DOHH2 (cell line): ENCODE data around the gene ROBO1.

ENCODE experiments used
- H3F3A ChIP-seq: fragments of 200-600 bp; sonication (generic), shearing (Covaris generic); 2 replicates; pipeline ENCODE4 v1.6.0; 2016; ENCODE audit warnings: antibody characterized with exemption, mild to moderate bottlenecking; ENCODE audit not compliant: control insufficient read depth, insufficient read depth
- H3K27ac ChIP-seq: fragments of 200-600 bp; sonication (generic); 2 replicates; pipeline ENCODE4 v1.5.1; 2014; ENCODE audit warnings: low read depth, mild to moderate bottlenecking, low read length, moderate library complexity
- H3K27me3 ChIP-seq: fragments of 200-600 bp; sonication (generic); 2 replicates; pipeline ENCODE4 v1.6.1; 2014; ENCODE audit warnings: mild to moderate bottlenecking, low read length, mixed read lengths; ENCODE audit not compliant: control insufficient read depth
- H3K36me3 ChIP-seq: fragments of 200-600 bp; sonication (generic); 2 replicates; pipeline ENCODE4 v1.6.1; 2014; ENCODE audit warnings: mild to moderate bottlenecking, low read length, moderate library complexity, mixed read lengths; ENCODE audit not compliant: control insufficient read depth
- H3K4me1 ChIP-seq: fragments of 200-600 bp; sonication (generic); 2 replicates; pipeline ENCODE4 v1.6.1; 2014; ENCODE audit warnings: mild to moderate bottlenecking, low read length, mixed read lengths; ENCODE audit not compliant: control insufficient read depth
- H3K4me2 ChIP-seq: fragments of 200-600 bp; sonication (generic); 2 replicates; pipeline ENCODE4 v1.6.0; 2014; ENCODE audit warnings: mild to moderate bottlenecking, low read length, moderate library complexity
- H3K4me3 ChIP-seq: fragments of 200-600 bp; sonication (generic); 2 replicates; pipeline ENCODE4 v1.5.1; 2014; ENCODE audit warnings: mild to moderate bottlenecking, low read length, mixed read lengths
- H3K79me2 ChIP-seq: fragments of 200-600 bp; sonication (generic); 2 replicates; pipeline ENCODE4 v1.6.1; 2014; ENCODE audit warnings: mild to moderate bottlenecking, low read length, mixed read lengths; ENCODE audit not compliant: control insufficient read depth
- H3K9me2 ChIP-seq: fragments of 200-600 bp; sonication (generic); replicated peaks from 2 replicates; pipeline ENCODE4 v1.6.1; 2014; ENCODE audit warnings: mild to moderate bottlenecking, low read length, mixed read lengths; ENCODE audit not compliant: control insufficient read depth
- H3K9me3 ChIP-seq: fragments of 200-600 bp; sonication (generic); 2 replicates; pipeline ENCODE4 v1.6.1; 2014; ENCODE audit warnings: antibody characterized with exemption, low read length, mixed read lengths; ENCODE audit not compliant: control insufficient read depth, insufficient read depth
- H4K20me1 ChIP-seq: fragments of 200-600 bp; sonication (generic); 2 replicates; pipeline ENCODE4 v1.6.0; 2014; ENCODE audit warnings: low read depth, mild to moderate bottlenecking, antibody characterized with exemption, low read length, moderate library complexity; ENCODE audit not compliant: control insufficient read depth, insufficient read depth
- EZH2phosphoT487 ChIP-seq: fragments of 200-600 bp; sonication (generic); IDR thresholded peaks from 2 replicates; pipeline ENCODE4 v1.6.1; 2017; ENCODE audit warnings: borderline replicate concordance, mild to moderate bottlenecking, antibody characterized with exemption, low read length, moderate library complexity, mixed read lengths
- TF ChIP-seq, protein P1 (sequence below): fragments of 200-600 bp; sonication (generic); IDR thresholded peaks from one replicate; pipeline ENCODE4 v1.5.1; 2014; ENCODE audit warnings: antibody characterized with exemption, mild to moderate bottlenecking, low read depth, low read length; ENCODE audit not compliant: poor library complexity, severe bottlenecking

The ROBO1 gene

DNA sequence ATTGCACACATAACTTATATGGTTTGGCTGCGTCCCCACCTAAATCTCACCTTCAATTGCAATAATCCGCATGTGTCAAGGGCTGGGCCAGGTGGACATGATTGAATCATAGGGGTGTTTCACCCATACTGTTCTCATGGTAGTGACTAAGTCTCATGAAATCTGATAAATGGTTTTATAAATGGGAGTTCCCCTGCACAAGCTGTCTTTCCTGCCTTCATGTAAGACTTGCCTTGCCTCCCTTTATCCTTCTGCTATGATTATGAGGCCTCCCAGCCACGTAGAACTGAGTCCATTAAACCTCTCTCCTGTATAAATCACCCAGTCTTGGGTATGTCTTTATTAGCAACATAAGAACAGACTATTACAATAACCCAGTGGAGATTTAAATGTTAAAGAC, 653.9 kb downstream of the ROBO1 start:
- Histone ChIP-seq H3K79me2 (no peaks in the 10 kb centered on the region), H3K4me1 (no peaks in the 10 kb centered on the region), H3K4me3 (no peak overlapping the region), H3K27ac (no peak overlapping the region), H3F3A (no peaks in the 10 kb centered on the region), H3K9me3 (no peaks in the 10 kb centered on the region), H3K9me2 (no peaks in the 10 kb centered on the region), H3K27me3 (no peaks in the 10 kb centered on the region), H3K4me2 (no peak overlapping the region), H3K36me3 (no peaks in the 10 kb centered on the region), H4K20me1 (no peaks in the 10 kb centered on the region)
- TF ChIP-seq EZH2phosphoT487 = no peak

DNA sequence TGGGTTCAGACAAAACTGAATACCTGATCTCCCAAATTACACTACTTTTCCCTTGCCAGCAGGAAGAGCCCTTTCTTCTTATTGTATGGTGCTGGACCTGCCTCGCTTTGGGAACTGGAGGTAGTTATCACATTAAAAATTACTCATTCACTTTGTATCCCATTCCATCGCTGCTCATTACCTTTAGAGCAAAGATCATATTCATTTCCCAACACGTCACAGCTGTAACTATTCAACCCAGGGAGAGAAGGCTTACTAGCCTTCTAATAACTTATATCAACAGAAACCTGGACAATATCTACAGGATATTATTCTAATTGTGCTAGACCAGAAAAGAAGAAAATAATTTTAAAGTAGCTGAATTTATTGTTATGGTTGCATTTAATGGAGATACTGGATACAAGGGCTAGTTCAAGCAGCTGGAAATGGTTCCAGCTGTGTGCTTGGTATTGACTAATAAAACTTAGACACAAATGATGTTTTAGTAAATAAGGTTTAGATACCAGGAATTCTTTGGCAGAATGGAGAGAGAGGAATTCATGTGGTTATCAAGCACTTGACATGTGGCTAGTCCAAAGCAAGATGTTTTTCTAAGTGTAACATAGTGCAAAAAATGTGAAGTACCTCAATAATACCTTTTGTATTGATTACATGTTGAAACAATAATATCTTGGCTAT, 656.3 kb downstream of the ROBO1 start:
- no peaks in the 10 kb centered on the region for H3K9me2 ChIP-seq
- no peaks in the 10 kb centered on the region for H3K4me1 ChIP-seq
- no peak overlapping the region for H3K4me2 ChIP-seq
- no peak for TF ChIP-seq EZH2phosphoT487
- TF ChIP-seq, protein P1, sequence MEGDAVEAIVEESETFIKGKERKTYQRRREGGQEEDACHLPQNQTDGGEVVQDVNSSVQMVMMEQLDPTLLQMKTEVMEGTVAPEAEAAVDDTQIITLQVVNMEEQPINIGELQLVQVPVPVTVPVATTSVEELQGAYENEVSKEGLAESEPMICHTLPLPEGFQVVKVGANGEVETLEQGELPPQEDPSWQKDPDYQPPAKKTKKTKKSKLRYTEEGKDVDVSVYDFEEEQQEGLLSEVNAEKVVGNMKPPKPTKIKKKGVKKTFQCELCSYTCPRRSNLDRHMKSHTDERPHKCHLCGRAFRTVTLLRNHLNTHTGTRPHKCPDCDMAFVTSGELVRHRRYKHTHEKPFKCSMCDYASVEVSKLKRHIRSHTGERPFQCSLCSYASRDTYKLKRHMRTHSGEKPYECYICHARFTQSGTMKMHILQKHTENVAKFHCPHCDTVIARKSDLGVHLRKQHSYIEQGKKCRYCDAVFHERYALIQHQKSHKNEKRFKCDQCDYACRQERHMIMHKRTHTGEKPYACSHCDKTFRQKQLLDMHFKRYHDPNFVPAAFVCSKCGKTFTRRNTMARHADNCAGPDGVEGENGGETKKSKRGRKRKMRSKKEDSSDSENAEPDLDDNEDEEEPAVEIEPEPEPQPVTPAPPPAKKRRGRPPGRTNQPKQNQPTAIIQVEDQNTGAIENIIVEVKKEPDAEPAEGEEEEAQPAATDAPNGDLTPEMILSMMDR = no peak
- no peaks in the 10 kb centered on the region for H3K27me3 ChIP-seq
- H3K79me2 ChIP-seq = no peaks in the 10 kb centered on the region
- H4K20me1 ChIP-seq = no peaks in the 10 kb centered on the region
- H3K27ac ChIP-seq = no peak overlapping the region
- H3K9me3 ChIP-seq = no peaks in the 10 kb centered on the region
- no peaks in the 10 kb centered on the region for H3K36me3 ChIP-seq
- H3K4me3 ChIP-seq = no peak overlapping the region
- H3F3A ChIP-seq = no peaks in the 10 kb centered on the region

DNA sequence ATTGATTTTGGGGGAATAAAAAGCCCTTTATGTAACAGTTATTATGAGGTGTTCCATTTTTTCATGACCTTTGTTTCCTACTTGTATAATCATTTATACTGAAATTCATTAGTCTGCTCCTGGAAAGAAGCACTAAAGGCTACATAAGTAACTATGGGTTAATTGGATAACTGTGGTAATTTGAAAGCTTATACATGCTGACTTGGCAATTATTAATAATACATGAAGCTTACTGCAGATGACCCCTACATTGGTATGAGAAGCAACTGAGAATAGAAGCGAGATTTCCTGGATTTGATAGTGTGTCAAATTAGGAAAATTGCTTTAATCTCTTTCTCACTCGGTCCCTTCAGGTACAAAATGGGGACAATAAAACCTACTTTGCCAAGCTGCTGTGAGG, 658.0 kb downstream of the ROBO1 start:
- no peaks in the 10 kb centered on the region for H3K9me2 ChIP-seq
- H3K9me3 ChIP-seq = no peaks in the 10 kb centered on the region
- TF ChIP-seq, protein P1 = no peak
- TF ChIP-seq EZH2phosphoT487 = no peak
- H3K4me3 ChIP-seq = no peak overlapping the region
- no peaks in the 10 kb centered on the region for H3K4me1 ChIP-seq
- no peak overlapping the region for H3K4me2 ChIP-seq
- no peak overlapping the region for H3K27ac ChIP-seq
- H4K20me1 ChIP-seq = no peaks in the 10 kb centered on the region
- H3K79me2 ChIP-seq = no peaks in the 10 kb centered on the region
- H3F3A ChIP-seq = no peaks in the 10 kb centered on the region
- no peaks in the 10 kb centered on the region for H3K27me3 ChIP-seq
- H3K36me3 ChIP-seq = no peaks in the 10 kb centered on the region

DNA sequence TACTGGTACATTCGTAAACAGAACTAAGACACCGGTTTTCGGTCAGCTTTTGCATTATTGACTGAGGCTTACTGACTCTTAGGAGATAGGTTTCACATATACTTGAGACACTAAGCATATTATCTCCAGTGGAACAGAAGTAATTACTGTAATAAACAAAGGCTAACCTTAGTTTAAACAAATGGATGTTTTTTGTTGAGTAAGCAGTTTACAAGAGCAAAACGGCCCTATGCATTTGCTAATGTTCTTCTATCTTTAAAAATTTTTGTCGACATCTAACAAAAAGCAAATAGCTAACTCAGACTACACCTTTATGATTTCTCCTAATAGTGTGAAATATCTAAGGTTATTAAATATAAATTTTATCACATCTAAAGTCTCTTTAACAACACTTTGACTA, 664.5 kb downstream of the ROBO1 start:
- no peaks in the 10 kb centered on the region for H3F3A ChIP-seq
- no peaks in the 10 kb centered on the region for H3K4me1 ChIP-seq
- no peak for TF ChIP-seq EZH2phosphoT487
- TF ChIP-seq, protein P1 = no peak
- no peak overlapping the region for H3K4me2 ChIP-seq
- H3K9me2 ChIP-seq = no peaks in the 10 kb centered on the region
- H3K4me3 ChIP-seq = no peak overlapping the region
- no peaks in the 10 kb centered on the region for H3K36me3 ChIP-seq
- no peaks in the 10 kb centered on the region for H3K27me3 ChIP-seq
- no peaks in the 10 kb centered on the region for H3K79me2 ChIP-seq
- no peaks in the 10 kb centered on the region for H3K9me3 ChIP-seq
- H4K20me1 ChIP-seq = no peaks in the 10 kb centered on the region
- H3K27ac ChIP-seq = no peak overlapping the region
